Myocyte (in vitro differentiated cells): ENCODE results near the gene PPP2R5D. TPM values are rescaled to one million over a fixed set of nuclear protein-coding genes. Genes with fewer than 3 reads are reported as not detected.

Source experiments
- DNase-seq: peaks from one replicate; pipeline ENCODE4 v3.0.0-alpha.2; 2012; ENCODE audit warnings: low read depth
- total RNA-seq: library from RNA; depleted of rRNA; stranded (reverse); fragments of >200 nt; gene quantifications from 2 replicates; pipeline ENCODE4 v1.2.3, GENCODE V29; 2014

PPP2R5D gene
- total RNA-seq, 1 donor from 2014 or later = 50.5 TPM

DNA sequence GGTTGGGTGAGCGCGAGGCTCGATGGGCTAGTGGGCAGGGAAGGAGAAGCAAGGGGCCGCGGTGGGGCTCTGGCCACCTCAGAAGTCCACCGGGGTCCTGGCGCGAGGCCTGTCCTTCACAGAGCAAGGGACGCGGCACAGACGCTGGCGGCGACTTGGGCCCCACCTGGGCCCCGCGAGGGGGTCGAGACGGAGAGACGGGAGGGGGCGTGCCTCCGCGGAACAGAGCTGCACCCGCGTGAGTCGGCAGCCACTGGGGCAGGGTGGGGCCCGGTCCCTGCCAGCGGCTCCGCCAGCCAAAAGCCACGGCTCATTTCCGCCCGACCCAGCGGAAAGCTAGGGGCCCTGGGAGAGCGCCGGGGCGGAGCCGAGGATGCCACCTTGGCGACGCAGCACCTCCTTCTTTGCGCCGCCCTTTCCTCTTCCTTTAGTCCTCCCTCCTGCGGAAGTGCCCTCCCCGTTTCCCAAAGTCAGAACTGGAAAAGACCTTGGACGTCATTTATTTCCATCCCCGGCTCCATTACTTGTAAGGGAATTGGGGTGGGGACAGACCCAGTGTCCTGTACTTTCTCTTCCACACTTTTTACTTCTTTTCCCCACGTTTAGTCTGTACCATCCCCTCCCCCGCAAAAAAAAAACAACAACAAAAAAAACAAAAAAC, 69.3 kb downstream of the PPP2R5D start, which contains the start of gene CUL7:
CUL7 (minus strand) TSS at position 307 of the 661 bp plus-strand sequence. CDS start 1,063 bp downstream, outside the sequence.
- peak; percentile 96 for DNase-seq

DNA sequence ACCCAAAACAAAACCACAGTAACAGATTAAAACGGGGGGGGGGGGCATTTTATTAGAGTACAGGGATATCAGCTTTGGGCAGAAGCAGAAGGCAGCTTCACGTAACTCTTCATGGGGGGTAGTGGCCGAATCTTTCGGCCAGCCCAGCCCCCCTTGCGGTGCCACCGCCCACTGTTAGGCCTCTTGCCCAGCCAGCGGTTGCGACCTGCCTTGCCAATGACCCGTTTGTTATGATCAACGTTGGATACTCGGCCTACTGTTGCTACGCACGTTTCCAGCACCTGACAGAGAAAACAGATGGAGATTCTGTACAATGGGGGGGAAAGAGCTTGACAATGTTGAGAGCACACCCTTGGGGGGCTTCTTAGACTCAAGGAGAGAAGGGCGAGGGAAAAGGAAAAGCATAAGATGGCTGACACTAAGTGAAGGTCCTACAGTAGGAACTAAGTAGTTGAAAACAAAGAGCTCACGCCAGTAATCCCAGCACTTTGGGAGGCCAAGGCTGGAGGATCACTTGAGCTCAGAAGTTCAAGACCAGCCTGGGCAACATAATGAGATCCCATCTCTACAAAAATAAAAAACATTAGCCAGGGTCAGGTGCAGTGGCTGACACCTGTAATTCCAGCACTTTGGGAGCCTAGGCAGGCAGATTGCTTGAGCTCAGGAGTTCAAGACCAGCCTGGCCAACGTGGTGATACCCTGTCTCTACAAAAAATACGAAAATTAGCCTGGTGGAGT, 70.0 kb downstream of the PPP2R5D start:
- DNase-seq = no peak

DNA sequence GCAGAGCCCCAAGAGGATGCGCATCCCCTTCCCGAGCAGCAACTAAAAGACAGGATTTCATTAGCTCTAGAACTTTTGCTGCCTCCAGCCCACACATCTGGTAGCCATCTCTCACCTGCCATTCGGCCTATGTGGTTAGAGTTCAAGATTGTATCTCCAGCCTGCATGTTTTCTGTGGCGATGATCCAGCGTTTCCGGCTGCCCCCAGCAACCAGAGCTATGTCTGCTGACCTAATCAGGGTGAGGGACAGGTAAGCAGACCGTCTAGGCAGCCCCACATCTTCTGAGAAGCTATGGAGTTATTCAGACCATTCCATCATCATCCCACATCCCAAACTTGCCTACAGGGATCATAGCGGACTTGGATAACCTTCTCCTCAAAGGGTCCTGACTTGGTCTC, 71.6 kb downstream of the PPP2R5D start:
- DNase-seq = no peak

DNA sequence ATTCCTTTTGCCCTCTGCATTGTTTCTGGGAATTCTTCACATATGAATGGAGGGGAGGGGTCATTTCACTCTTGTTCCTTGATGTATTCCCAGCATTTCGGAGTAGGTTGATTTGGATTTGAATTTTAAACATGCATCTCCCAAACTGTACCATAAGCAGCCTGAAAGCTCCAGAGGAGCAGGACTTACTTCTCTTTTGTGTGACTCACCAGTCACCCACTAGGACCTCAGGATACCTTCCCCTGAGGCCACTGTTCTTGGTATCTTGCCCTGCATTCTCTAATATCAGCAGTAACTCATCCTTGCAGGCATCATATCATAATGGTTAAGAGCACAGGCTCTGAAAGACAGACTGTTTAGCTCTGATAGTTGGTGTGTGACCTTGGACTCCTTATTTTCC, 74.2 kb downstream of the PPP2R5D start:
- DNase-seq = no peak

DNA sequence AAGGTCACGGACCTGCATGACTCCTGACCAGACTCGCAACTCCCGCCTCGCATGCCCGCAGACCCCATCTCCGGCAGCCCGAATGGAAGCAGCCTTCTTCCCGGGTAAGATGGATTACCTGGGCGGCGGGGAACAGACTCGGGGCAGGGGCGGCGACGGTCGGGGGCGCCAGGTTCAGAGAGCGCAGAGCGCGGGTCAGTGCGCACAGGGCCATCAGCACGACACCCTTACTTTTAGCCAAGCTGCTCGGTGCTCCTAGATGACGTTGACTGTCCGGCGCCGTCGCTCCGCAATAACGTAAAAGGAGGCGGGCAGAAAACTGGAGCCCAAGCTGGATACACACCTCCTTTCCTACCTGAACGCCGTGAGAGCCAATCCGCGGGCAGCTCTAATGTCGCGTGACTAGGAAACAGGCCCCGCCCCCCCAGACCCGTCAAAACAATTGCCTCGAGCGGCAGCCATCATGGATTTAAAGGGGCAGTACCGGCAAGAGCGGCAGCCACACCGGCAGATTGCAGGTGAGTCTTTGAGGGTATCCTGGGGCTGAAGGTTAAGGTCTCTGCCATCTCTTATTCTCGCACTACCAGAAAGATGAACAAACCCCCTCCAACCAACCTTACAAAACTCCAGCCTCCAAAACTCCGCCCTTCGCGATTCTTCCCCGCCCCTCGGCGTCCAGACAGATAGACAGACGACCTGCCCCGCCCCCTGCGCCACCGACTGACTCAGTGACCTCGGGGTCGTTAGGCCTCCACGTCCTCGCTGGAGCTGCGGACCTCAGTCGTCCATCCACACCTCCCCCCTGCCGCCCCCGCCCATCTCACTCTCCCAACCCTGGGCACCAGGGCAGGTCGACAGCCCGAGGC, 75.0 kb downstream of the PPP2R5D start, which contains the start of the genes KLC4 and MRPL2:
KLC4 (plus strand) TSS at position 464 of the 866 bp plus-strand sequence. CDS start 1,705 bp downstream, outside the sequence.
MRPL2 (minus strand) TSS at position 267 of the 866 bp plus-strand sequence; CDS start at position 214, 53 bp downstream.
- DNase-seq = peak; percentile 99

DNA sequence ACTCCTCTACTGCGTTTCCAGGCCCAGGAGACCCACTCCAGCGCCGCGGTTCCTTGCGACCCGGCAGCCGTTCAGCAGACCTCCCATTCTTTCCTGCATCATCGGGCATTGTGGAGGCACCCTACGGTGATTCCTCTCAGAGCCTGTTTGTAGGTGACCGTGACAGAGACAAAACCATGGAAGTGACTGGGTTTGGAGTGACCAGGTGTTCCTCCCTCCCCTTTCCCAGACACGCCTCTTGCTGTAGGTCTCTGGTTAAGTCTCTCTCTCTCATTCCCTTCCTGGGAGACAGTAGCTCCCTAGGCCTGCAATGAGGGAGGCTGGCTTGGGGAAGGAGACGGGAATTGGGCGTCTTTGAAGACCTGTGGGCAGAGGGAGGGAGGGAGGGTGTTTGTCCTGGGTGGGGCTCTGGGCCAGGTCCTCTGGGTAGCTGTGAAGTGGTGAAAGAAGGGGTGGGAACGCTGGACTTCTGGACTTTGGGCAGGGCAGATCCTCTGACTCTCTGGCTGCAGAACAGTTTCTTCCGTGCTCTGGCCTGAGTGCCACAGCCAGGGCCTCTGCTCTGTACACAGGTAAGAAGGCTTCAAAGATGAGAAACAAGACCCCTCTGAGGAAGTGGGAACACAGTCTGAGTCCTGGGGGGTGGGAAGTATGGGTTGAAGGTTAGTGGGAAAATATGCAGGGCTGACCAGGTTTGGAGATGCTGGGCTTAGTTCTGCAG, 75.8 kb downstream of the PPP2R5D start:
- DNase-seq = no peak

DNA sequence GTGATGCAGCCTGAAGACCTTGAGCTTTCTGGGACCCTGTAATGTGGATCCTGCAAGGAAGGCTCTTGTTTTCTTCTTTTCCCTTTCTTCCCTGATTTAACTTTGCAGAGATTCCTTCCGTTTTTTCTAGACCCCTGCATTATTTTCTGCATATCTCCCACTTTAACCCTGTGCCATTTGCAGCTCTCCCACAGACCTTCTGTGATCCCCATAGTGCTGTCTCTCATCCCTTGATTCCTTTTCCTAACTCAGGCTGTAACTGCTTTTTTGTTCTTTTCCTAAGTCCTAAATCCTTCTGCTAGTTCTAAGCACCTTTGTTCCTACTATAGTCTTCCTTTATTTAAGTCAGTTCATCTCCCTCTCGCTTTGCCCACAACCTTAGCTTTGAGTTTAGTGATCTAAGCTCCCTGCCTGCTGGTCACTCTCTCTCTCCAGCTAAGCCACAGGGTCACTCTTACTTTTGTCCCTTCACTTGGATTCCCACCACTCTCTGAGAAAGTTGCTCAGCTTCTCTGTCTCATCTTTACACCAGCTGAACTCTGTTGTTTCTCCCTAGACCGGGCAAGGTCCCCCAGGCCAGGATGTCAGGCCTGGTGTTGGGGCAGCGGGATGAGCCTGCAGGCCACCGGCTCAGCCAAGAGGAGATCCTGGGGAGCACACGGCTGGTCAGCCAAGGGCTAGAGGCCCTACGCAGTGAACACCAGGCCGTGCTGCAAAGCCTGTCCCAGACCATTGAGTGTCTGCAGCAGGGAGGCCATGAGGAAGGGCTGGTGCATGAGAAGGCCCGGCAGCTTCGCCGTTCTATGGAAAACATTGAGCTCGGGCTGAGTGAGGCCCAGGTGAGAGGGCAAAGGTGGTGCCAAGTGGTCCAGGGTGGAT, 76.6 kb downstream of the PPP2R5D start:
- no peak for DNase-seq

DNA sequence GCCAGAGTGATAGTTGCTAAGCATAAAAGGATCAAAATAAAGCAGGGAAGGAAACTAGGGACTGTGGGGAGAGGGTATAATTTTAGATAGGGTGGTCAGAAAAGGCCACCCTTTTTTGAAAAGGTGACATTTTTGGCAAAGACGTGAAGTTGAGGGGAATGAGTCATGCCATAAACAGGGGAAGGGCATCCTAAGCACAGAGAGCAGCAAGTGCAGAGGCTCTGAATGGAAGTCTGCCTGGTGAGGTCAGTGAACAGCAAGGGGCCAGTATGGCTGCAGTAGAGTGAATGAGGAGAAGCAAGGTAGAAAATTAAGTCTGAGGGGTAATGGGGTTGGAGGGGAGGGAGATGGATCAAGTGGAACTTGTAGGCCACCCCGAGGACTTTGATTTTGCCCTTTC, 77.5 kb downstream of the PPP2R5D start:
- DNase-seq = no peak

Other genes with a start within 250 kb of the PPP2R5D start
- gene TBCC, start 238.5 kb upstream of the PPP2R5D start, total RNA-seq = 44.3 and 45.2 TPM in 2 replicates
- 4.3 and 4.7 TPM in 2 replicates for gene BICRAL, start 202.5 kb upstream of the PPP2R5D start, total RNA-seq
- gene RPL7L1, start 105.0 kb upstream of the PPP2R5D start, total RNA-seq = 110 and 113 TPM in 2 replicates
- not detected in 2 replicates for gene PTCRA, start 68.5 kb upstream of the PPP2R5D start, total RNA-seq
- gene CNPY3, start 55.1 kb upstream of the PPP2R5D start, total RNA-seq = 27.5 and 33.2 TPM in 2 replicates
- gene GNMT, start 23.8 kb upstream of the PPP2R5D start, total RNA-seq = not detected in 2 replicates
- 29.3 and 32.8 TPM in 2 replicates for gene PEX6, start 5.4 kb upstream of the PPP2R5D start, total RNA-seq
- 29.2 and 33.6 TPM in 2 replicates for gene MEA1, start 29.4 kb downstream of the PPP2R5D start, total RNA-seq
- gene KLHDC3, start 29.7 kb downstream of the PPP2R5D start, total RNA-seq = 94.5 and 194 TPM in 2 replicates
- 64.0 and 65.6 TPM in 2 replicates for gene RRP36, start 37.1 kb downstream of the PPP2R5D start, total RNA-seq
- 54.1 and 58.1 TPM in 2 replicates for gene CUL7, start 69.3 kb downstream of the PPP2R5D start, total RNA-seq
- gene MRPL2, start 74.9 kb downstream of the PPP2R5D start, total RNA-seq = 17.6 and 27.3 TPM in 2 replicates
- 21.0 and 23.6 TPM in 2 replicates for gene KLC4, start 75.1 kb downstream of the PPP2R5D start, total RNA-seq
- gene PTK7, start 91.7 kb downstream of the PPP2R5D start, total RNA-seq = 38.9 and 47.5 TPM in 2 replicates
- 66.1 and 69.9 TPM in 2 replicates for gene SRF, start 186.7 kb downstream of the PPP2R5D start, total RNA-seq
- 14.5 and 20.7 TPM in 2 replicates for gene CUL9, start 197.6 kb downstream of the PPP2R5D start, total RNA-seq
- gene DNPH1, start 244.9 kb downstream of the PPP2R5D start, total RNA-seq = 63.6 and 109 TPM in 2 replicates